PC-9 (cell line): Measurements from ENCODE around the gene TMEM39B.
"Not testable (repeated sequence)": the region's sequence is repeated elsewhere in the genome, so short reads cannot be mapped to it uniquely, and the experiment has no call there.

ENCODE experiments used
- EZH2 ChIP-seq: fragments of 200-600 bp; sonication (generic); IDR thresholded peaks from 2 replicates; pipeline ENCODE4 v1.8.0; 2017; ENCODE audit warnings: antibody characterized with exemption, low read depth
- TF ChIP-seq, protein P1 (sequence below): fragments of 200-600 bp; sonication (generic); conservative IDR thresholded peaks from 2 replicates; pipeline ENCODE4 v1.6.1; 2017; ENCODE audit warnings: mixed run types, antibody characterized with exemption, mild to moderate bottlenecking, moderate library complexity

DNA sequence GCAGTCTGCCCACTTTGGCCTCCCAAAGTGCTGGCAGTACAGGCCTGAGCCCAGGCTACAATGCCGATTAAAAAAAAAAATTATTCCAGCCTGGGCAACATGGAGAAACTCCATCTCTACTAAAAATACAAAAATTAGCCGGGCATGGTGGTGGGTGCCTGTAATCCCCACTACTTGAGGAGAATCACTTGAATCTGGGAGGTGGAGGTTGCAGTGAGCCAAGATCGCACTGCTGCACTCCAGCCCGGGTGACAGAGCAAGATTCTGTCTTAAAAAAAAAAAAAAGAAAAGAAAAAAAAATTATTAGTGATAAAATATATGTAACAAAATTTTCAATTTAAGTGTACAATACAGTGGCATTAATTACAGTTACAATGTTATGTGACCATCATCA is 70.6 kb downstream of the TMEM39B start:
- TF ChIP-seq, protein P1, sequence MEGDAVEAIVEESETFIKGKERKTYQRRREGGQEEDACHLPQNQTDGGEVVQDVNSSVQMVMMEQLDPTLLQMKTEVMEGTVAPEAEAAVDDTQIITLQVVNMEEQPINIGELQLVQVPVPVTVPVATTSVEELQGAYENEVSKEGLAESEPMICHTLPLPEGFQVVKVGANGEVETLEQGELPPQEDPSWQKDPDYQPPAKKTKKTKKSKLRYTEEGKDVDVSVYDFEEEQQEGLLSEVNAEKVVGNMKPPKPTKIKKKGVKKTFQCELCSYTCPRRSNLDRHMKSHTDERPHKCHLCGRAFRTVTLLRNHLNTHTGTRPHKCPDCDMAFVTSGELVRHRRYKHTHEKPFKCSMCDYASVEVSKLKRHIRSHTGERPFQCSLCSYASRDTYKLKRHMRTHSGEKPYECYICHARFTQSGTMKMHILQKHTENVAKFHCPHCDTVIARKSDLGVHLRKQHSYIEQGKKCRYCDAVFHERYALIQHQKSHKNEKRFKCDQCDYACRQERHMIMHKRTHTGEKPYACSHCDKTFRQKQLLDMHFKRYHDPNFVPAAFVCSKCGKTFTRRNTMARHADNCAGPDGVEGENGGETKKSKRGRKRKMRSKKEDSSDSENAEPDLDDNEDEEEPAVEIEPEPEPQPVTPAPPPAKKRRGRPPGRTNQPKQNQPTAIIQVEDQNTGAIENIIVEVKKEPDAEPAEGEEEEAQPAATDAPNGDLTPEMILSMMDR = not testable (repeated sequence)
- not testable (repeated sequence) for TF ChIP-seq EZH2
